ENCODE data around the gene ADAMTS2.

ADAMTS2 gene

GRCh38 chr5:179192185-179192890, 152.9 kb downstream of the ADAMTS2 start:
- no peak for TF ChIP-seq CTCF (IDR thresholded peaks at IDR 0.05; ENCODE audit: low read depth, low read length, missing control alignments)
- no peak for DNase-seq (ENCODE audit: extremely low read depth, low read depth)
- H3K4me3 ChIP-seq (replicated peaks; ENCODE audit: low read depth, low read length), result no peak overlapping the region

- DNase-seq (ENCODE audit: extremely low read depth, low read depth), result no peak
- H3K4me3 ChIP-seq (replicated peaks; ENCODE audit: low read depth, low read length), result no peak overlapping the region
- no peak for TF ChIP-seq CTCF (IDR thresholded peaks at IDR 0.05; ENCODE audit: low read depth, low read length, missing control alignments)
Measured at GRCh38 chr5:179191506-179192184, 153.6 kb downstream of the ADAMTS2 start.

- H3K4me3 ChIP-seq (replicated peaks; ENCODE audit: low read depth, low read length), result no peak overlapping the region
- no peak for DNase-seq (ENCODE audit: extremely low read depth, low read depth)
- no peak for TF ChIP-seq CTCF (IDR thresholded peaks at IDR 0.05; ENCODE audit: low read depth, low read length, missing control alignments)
Measured at GRCh38 chr5:179190851-179191505, 154.3 kb downstream of the ADAMTS2 start.

GRCh38 chr5:179188636-179189035, 156.6 kb downstream of the ADAMTS2 start:
- H3K4me3 ChIP-seq (replicated peaks; ENCODE audit: low read depth, low read length), result no peak overlapping the region
- TF ChIP-seq CTCF (IDR thresholded peaks at IDR 0.05; ENCODE audit: low read depth, low read length, missing control alignments), result no peak
- no peak for DNase-seq (ENCODE audit: extremely low read depth, low read depth)

GRCh38 chr5:179187681-179188575, 157.3 kb downstream of the ADAMTS2 start:
- TF ChIP-seq CTCF (IDR thresholded peaks at IDR 0.05; ENCODE audit: low read depth, low read length, missing control alignments), result no peak
- no peak overlapping the region for H3K4me3 ChIP-seq (replicated peaks; ENCODE audit: low read depth, low read length)
- no peak for DNase-seq (ENCODE audit: extremely low read depth, low read depth)

- TF ChIP-seq CTCF (IDR thresholded peaks at IDR 0.05; ENCODE audit: low read depth, low read length, missing control alignments), result no peak
Measured at GRCh38 chr5:179187229-179187678, 158.0 kb downstream of the ADAMTS2 start.

More at GRCh38 chr5:179187229-179187678, 158.0 kb downstream of the ADAMTS2 start:
- no peak for DNase-seq (ENCODE audit: extremely low read depth, low read depth)
- no peak overlapping the region for H3K4me3 ChIP-seq (replicated peaks; ENCODE audit: low read depth, low read length)
